Stomach (tissue), 4 donors: ENCODE data around the gene GRB10.

Experiments
- EP300 ChIP-seq: sonication (generic); formaldehyde crosslinking; IDR thresholded peaks from one replicate; pipeline ENCODE4 v1.6.1; 2017; ENCODE audit warnings: antibody characterized with exemption
- POLR2A ChIP-seq, 4 donors: fragments of 450-650 bp; IDR thresholded peaks; one replicate each; pipeline ENCODE4 v1.6.1; 2016; ENCODE audit warnings: antibody characterized with exemption in 4 of 4, control low read depth in 2 of 4, mild to moderate bottlenecking in 1 of 4, moderate library complexity in 1 of 4
- POLR2AphosphoS5 ChIP-seq, 3 donors: sonication (generic); formaldehyde crosslinking; IDR thresholded peaks; one replicate each; pipeline ENCODE4 v1.6.1; 2016; ENCODE audit warnings: antibody characterized with exemption in 3 of 3
- TF ChIP-seq, protein P1 (sequence below), 7 experiments: fragments of 450-650 bp in 4 of 7; fragments of 200-600 bp in 3 of 7; sonication (generic) in 3 of 7; IDR thresholded peaks; one replicate each; pipeline ENCODE4 v1.5.1; 2016 to 2019; ENCODE audit warnings: antibody characterized with exemption in 7 of 7, control low read depth in 2 of 7, mild to moderate bottlenecking in 1 of 7

DNA sequence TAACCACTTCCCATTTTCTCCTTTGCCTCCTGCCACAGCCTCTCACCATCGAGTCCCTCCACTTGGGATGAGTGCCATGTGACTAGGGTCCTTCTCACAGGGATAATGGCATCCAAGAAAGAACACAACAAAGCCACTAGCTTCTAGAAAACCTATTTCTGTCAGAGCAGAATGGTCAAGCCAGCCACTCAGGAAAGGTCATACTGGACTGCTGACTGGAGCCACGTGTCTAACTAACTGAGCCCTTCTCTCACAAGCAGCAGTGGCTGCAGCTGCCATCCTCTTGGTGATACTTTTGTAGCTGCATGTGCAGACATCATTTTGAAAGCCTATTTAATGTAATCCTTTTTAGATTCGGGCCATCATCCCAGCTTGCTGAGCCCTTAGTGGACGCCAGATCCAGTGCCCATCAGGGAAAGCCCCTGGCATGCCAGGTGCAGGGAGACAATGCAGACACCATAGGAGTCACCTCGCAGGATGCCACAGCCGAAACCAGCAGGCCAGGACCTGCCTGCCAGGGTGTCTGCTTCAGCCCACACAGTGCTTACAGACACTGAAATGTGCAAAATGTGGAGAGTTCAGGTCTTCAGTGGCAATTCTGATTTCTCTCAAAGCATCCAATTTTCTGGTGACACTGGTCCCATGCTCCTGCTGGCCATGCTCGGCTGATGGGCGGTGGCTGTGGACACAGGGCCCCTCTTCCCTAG lies 119.1 kb downstream of the GRB10 start:
- TF ChIP-seq POLR2AphosphoS5 (IDR thresholded peaks at IDR 0.05) (no peak), POLR2A (IDR thresholded peaks at IDR 0.05) (no peak), EP300 (no peak)
- TF ChIP-seq, protein P1, sequence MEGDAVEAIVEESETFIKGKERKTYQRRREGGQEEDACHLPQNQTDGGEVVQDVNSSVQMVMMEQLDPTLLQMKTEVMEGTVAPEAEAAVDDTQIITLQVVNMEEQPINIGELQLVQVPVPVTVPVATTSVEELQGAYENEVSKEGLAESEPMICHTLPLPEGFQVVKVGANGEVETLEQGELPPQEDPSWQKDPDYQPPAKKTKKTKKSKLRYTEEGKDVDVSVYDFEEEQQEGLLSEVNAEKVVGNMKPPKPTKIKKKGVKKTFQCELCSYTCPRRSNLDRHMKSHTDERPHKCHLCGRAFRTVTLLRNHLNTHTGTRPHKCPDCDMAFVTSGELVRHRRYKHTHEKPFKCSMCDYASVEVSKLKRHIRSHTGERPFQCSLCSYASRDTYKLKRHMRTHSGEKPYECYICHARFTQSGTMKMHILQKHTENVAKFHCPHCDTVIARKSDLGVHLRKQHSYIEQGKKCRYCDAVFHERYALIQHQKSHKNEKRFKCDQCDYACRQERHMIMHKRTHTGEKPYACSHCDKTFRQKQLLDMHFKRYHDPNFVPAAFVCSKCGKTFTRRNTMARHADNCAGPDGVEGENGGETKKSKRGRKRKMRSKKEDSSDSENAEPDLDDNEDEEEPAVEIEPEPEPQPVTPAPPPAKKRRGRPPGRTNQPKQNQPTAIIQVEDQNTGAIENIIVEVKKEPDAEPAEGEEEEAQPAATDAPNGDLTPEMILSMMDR (IDR thresholded peaks at IDR 0.05): no peak
